Dedifferentiated amniotic fluid mesenchymal stem cell (primary cell): ENCODE results near the gene SPTB.

Source experiments
- DNase-seq: peaks from one replicate; pipeline ENCODE4 v3.0.0-alpha.2; 2016; ENCODE audit errors: extremely low spot score

Gene SPTB

DNA sequence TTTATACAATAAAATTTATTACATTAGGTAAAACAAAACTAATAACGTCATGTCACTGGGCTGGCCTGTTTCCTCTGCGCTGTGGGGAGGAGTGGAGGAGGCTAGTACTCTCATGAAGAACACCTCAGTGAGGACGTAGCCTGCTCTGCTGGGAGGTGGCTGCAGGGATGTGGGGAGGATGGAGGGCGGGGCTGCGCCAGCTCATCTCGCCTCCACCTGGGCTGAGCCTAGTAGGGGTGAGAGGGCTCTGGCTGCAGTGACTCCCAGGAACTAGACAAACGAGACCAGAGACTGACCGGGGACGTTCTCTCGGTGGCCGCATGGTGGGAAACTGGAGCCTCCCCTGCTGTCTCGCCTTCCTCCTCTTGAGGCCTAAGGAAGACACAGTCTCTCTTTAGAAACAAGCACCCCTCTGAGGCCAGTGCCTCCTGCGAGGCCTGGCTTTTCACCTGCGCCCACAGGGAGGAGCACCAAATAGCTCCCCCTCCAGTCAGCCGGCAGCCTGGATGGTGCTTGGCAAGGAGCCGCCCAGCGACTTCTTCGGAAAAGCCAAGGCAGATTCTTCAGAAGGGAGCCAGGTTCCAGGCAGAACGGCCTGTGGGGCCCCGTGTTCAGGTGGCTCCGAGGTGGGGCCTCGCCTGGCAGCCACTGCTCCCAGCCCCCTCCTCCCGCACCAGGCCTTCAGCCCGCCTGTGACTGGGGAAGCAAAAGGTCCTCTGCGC is 113.1 kb downstream of the SPTB start:
- no peak for DNase-seq

- no peak for DNase-seq
These were observed 113.9 kb downstream of the SPTB start for GRCh38 chr14:64765740-64766302.

DNA sequence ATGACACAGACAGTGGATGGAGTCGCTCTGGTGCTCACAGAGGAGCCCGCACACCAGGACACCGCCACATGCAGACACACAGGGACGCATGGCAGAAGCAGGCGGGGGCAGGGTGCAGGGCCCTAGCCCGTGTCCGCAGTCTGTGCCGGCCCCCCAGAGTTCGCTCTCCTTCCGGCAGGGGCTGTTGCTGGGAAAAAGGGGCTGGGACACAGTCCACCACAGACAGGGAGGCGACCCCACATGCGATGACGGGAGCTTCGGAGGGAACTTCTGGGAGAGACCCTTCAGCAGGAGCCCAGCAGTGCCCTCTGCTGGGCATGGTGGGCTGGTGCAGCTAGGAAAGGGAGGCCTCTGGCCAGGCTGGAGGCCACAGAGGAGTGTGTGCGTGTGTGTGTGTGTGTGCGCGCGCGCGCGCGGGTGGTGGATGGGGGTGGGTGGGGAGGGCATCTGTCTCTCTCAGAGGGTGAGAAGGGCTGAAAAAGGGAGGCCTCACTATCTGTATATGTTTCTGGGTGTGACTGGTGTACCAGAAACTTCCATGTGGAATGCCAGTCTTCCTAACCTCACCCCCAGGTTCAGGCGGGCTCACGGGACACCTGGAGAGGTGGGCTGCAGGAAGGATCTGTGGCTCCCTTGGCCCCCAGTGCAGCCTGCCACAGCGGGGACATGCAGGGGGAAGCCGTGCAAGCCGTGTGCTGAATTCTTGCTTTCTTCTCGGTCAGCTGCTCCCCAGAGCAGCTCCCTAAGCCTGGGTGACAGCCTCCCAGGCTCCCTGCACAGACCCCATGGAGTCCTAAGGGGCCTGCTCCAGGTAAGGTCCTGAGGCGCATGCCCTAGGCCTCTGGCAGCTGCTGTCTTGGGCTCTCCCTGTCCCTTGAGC is 114.8 kb downstream of the SPTB start:
- DNase-seq = peak; percentile 57

DNA sequence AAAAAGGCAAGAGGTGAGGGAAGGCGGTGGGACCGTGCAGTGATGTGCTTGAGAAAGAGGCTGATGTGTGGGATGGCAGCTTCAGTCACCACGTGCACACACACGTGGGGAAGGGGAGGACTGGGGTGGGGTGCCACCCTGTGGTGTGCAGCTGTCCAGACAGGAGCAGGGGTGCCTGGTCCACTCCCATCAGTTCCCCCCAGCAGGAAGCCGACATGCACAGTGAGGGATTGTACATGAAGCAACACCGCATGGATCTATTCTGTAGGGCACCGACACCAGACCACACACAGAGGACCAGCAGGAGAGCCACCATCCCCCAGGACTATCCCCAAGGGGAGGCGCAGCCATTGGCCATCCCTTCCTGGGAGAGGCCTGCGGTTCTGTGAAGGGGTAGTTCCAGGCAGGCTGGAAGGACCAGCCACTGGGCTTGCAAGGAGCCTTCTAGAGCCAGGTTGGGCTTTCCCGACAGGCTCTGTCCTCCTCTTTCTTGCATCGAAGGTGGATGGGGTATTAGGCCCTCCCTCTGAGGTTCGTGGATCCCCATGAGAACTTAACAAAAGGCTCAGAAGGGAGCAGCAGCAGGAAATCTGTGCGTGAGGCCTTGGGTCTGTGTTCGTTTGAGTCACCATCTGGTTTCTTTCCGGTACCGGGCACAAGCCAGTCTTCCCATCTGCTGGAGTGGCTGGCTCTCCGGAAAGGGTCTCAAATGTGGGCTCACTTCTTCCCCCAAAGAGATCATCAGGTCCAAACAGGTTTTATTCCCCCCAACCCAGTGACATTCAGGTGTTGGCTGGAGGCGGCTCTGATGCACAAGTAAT is 115.7 kb downstream of the SPTB start:
- DNase-seq = no peak

DNA sequence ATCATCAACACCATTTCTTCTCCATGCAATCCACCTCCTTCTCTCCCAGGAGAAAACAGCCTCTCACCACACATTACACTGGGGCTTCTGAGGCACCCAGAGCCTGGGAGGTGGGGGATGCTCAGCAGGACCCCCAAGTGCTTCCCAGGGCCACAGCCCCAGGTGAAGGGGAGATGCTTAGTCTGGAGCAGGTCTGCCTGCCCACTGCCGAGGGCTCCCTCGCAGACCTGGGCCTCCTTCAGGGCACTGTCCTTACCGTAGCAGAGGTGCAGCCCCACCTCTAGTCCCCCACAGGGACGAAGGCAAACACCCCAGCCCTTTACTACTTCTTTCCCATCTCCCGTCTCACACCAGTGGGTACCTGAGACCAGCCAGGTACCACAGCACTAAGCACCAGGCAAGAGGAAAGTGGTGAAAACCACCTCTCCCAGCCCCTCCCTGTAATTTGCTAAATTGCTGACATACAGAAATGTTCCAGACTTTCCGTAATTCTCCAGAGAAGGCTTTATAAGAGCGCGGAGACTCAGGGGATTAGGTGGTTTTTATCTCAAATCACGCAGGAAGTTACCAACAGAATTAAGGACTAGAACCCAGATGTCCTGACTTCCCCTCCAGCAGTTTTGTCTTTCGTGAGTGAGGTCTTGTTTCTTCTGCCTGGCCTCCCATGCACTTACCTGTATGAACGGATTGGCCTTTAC is 116.5 kb downstream of the SPTB start:
- DNase-seq = no peak

DNA sequence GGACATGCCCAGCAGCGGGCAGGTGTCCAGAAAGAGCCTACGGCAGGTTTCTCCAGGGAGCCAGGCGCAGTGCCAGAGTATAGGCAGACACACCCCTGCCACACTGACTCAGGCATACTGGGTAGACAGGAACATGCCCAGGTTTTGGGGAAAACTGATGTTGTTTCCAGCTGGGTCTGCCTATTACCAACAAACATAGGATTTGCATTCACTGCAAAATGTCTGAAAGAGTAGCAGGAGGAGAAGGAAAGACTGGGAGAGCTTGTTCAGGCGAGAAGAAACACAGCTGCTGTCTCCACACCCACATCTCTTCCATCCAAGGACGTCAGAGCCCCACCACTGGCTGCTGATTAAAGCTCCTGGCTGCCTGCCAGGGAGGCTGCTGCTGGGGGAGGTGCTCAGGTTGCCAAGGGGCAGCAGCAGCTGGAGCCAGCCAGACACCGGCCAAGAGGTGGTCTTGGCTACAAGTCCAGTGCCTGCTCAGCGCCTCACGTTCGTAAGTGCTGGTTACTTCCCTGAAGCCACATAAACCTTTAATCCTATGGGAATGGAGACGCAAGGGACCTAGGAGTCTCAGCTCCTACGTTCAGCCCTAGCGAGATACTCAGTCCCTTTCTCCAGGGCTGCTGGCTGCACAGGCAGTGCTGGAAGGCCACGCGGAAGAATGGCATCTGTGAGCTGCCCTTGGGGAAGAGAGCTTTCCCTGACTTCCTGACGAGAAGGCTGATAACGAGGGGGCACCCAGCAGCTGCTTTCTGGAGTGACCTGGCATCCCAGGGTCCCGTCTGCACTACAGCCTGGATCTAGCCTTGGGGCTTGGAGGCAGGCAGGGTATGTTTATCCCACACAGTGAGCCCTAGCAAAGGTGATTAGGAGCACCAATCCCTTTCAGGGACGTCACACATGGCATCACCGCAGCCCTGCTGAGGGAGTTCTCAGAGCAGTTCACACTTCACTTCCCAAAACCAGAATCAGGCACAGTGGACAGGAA is 117.4 kb downstream of the SPTB start:
- DNase-seq = peak; percentile 49

DNA sequence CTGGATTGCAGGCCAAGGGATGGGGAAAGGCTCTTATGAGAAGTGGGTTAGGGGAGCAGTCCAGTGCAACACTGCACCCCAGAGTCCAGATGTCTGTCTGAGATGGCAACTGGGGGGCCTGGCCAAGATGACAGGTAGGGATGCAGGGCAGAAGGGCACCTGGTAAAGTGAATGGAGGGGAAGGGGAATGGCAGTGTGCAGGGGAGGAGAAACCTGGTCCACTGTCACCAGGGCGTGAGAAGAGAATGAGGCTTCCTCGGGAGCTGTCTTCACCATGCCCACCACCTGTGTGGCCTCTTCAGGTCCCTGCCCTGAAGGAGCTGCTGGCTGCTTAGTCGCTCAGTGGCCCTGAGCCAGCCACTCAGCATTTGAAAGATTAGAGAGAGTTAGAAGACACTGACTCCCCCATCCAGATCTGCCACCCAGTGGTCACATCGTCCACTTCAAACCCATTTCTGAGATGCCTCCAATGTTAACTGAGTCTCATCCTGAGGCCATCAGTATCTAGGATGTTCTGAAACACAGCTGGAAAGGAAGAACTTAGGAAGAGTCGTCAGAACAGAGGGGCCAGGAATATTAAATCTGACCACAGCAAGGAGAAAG is 118.2 kb downstream of the SPTB start:
- DNase-seq = no peak

DNA sequence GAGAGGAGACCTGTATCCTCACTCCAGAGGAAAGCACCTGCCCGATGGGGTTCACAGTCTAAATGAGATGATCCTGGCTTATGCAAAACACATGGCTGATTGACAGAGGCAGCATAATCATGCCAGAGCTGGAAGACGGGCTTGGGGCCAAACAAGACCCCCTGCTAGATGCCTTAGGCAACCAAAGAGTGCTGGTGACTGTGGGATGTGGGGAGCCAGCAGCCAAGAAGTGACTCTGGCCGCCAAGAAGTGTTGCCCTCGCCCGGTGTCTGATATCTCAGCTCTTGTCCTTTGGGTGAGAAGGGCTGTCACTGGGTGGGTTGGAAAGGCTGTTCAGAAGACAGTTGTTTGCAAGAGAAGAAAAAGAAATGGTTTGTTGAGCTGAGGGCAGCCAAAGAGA is 118.8 kb downstream of the SPTB start:
- no peak for DNase-seq

DNA sequence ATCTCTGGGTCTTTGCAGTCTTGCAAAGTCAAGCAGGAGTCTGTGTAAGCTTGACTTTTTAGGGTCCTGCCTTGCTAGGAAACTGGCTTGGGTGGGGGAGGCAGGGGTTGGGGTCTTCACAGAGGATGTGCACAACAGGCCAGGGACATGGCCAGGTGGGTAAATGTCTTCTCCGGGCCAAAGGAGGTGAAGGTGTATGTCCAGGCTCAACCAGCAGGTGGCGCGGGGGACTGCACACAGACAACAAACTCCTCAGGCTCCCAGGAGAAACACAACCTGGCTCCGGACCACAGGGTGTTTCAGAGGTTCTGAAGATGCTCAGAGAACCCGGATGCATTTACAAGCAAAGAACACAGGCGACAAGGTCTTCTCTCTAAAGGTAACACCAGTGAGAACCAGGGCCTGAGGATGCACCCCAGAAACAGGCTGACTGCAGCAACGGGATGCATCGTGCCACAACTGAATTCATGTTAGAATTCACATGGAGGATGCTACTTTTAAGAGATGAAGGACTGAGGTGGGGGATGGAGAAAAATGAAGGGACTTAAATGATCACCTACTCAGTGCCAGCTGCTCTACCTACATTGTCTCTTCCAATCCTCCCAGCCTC is 119.5 kb downstream of the SPTB start:
- DNase-seq = no peak

- no peak for DNase-seq
These were observed 120.2 kb downstream of the SPTB start for GRCh38 chr14:64759555-64759938.

- DNase-seq = peak; percentile 76
These were observed 120.8 kb downstream of the SPTB start for GRCh38 chr14:64758691-64759554.

DNA sequence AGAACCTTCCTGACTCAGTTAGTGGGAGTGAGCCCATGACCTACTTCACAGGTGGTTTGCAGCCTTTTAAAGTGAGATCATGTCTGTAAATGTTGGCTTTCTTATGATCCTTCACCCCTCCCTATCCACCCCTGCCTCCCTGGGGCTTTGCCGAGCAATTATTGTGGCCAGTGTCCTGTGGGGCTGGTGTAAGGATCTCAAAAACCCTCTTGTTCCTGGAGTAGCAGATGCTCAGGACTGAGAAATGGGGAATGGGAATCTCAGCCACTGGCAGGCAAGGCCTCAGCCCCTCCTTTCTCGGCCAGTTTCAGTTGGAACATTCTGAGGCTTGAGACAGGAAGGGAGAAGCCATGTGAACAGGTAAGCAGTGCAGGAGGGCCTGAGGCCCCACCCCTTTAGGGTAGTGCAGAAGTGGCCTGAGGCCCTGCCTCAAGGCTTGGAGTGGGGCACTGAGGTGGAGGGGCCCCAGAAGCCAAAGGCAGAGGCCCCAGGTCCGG is 121.6 kb downstream of the SPTB start:
- DNase-seq = no peak

GRCh38 chr14:64757601-64758000 is 122.1 kb downstream of the SPTB start:
- no peak for DNase-seq

GRCh38 chr14:64756712-64757111 is 123.0 kb downstream of the SPTB start:
- no peak for DNase-seq

DNA sequence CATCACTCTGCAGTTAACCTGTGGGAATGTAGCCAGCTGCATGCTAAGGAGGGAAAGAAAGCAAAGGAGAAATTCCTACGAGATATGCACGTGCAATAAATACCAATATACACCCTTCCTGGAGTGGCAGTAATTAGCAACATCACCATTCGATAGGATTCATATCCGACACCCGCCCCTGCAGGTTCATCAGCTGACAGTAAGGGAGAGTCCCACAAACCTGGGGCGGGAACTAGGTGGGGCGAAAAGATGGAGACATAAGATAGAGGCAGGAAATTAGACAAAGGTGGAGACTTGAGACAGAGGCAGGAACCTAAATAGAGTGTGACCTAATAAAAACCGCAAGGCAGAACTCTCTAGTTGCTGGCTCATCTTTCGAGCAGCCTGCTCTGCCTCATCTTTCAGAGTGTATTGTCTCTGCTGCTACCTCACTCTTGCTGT is 123.9 kb downstream of the SPTB start:
- DNase-seq = no peak

DNA sequence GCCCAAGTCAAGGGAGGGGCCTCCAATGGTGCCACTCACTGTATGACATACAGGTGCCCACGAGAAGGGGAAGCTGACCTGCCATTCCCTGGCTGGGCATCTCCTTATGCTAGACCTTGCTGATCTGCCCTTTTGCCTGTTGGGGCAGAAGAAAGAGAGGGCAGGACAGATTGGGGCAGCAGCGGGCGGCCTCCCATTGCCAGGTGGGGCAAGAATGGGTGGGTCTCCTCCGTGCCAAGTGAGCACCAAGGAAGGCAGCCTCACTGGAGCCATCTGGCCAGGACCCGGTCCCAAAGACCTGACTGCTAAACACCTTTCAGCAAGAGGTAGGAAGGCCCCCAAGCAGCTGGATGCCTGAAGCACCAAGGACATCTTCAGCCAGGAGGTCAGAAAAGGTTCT is 125.0 kb downstream of the SPTB start:
- DNase-seq = no peak

GRCh38 chr14:64753999-64754398 is 125.7 kb downstream of the SPTB start:
- DNase-seq = no peak

DNA sequence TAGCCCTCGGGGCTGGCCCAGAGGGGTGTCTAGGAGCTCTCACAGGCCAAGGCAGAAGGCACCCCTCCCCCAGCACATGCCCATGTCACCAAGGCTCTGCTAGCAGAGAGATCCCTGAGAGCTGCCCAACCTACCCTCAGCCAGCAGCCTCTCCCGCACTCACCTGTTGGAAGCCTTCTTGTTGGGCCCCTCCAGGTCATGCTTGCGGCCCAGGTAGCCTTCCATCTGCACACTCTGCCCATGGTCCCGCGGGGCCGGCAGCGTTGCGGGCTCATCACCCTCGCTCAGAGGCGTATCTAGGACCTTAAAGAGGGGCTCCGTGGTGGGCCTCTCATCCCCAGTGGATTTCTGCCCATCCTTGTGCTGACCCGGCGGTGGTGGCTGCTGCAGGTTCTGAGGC is 126.3 kb downstream of the SPTB start:
- no peak for DNase-seq
